Medulla oblongata (tissue), 1 donor: ENCODE data around the gene ZKSCAN5.
A peak's percentile ranks its signal among the peaks of the same experiment; 100 is the strongest.
"Not testable (repeated sequence)": the region's sequence is repeated elsewhere in the genome, so short reads cannot be mapped to it uniquely, and the experiment has no call there.

Experiments
- DNase-seq: peaks from one replicate; pipeline ENCODE4 v3.0.0-alpha.2; 2015; ENCODE audit errors: extremely low spot score

The ZKSCAN5 gene

GRCh38 chr7:99551767-99552463, 47.5 kb downstream of the ZKSCAN5 start, which contains the start of gene FAM200A:
FAM200A (minus strand) TSS chr7:99552114; CDS start chr7:99548407, 3,707 bp downstream.
- peak; percentile 94 for DNase-seq

GRCh38 chr7:99553039-99553438, 48.6 kb downstream of the ZKSCAN5 start:
- DNase-seq = no peak

GRCh38 chr7:99554939-99555338, 50.5 kb downstream of the ZKSCAN5 start:
- DNase-seq = no peak

- no peak for DNase-seq
These were observed 52.7 kb downstream of the ZKSCAN5 start for GRCh38 chr7:99557196-99557607.

- DNase-seq = no peak
These were observed 53.5 kb downstream of the ZKSCAN5 start for GRCh38 chr7:99557940-99558305.

GRCh38 chr7:99558306-99559174, 54.1 kb downstream of the ZKSCAN5 start, which contains the start of gene ZNF655:
ZNF655 (plus strand) TSS chr7:99558642; CDS start chr7:99560560, 1,918 bp downstream.
- peak; percentile 90 for DNase-seq

- no peak for DNase-seq
These were observed 54.9 kb downstream of the ZKSCAN5 start for GRCh38 chr7:99559175-99559915.

GRCh38 chr7:99560834-99561736, 56.6 kb downstream of the ZKSCAN5 start:
- no peak for DNase-seq

- DNase-seq = no peak
These were observed 57.2 kb downstream of the ZKSCAN5 start for GRCh38 chr7:99561737-99562051.

GRCh38 chr7:99562114-99562784, 57.8 kb downstream of the ZKSCAN5 start:
- DNase-seq = no peak

- no peak for DNase-seq
These were observed 58.4 kb downstream of the ZKSCAN5 start for GRCh38 chr7:99562832-99563231.

- DNase-seq = no peak
These were observed 59.2 kb downstream of the ZKSCAN5 start for GRCh38 chr7:99563650-99564049.

- not testable (repeated sequence) for DNase-seq
These were observed 64.3 kb downstream of the ZKSCAN5 start for GRCh38 chr7:99568770-99569169.

GRCh38 chr7:99571768-99572167, 67.3 kb downstream of the ZKSCAN5 start:
- no peak for DNase-seq

GRCh38 chr7:99573257-99573656, 68.8 kb downstream of the ZKSCAN5 start:
- DNase-seq = no peak

- no peak for DNase-seq
These were observed 71.8 kb downstream of the ZKSCAN5 start for GRCh38 chr7:99576251-99576650.

- DNase-seq = peak; percentile 56
These were observed 75.0 kb downstream of the ZKSCAN5 start for GRCh38 chr7:99579281-99579955.

- DNase-seq = peak; percentile 35
These were observed 75.7 kb downstream of the ZKSCAN5 start for GRCh38 chr7:99579956-99580777.

- not testable (repeated sequence) for DNase-seq
These were observed 76.4 kb downstream of the ZKSCAN5 start for GRCh38 chr7:99580778-99581332.
